H9 (cell line): Measurements from ENCODE around the gene RASSF3. TPM values are rescaled to one million over a fixed set of nuclear protein-coding genes. Genes with fewer than 3 reads are reported as not detected.

Experiments
- DNase-seq: peaks from one replicate; pipeline ENCODE4 v3.0.0-alpha.2; 2017
- H2AFZ ChIP-seq: one replicate; pipeline ENCODE4 v1.6.1; 2013; ENCODE audit warnings: mild to moderate bottlenecking, low read length, control low read depth, moderate library complexity
- H2AK5ac ChIP-seq: 2 replicates; pipeline ENCODE4 v1.6.1; 2013; ENCODE audit warnings: low read length, control low read depth, mixed read lengths; ENCODE audit not compliant: insufficient read length
- H2BK120ac ChIP-seq: one replicate; pipeline ENCODE4 v1.6.1; 2013; ENCODE audit warnings: low read depth, mild to moderate bottlenecking, low read length, control low read depth, inconsistent platforms; ENCODE audit not compliant: poor library complexity, severe bottlenecking
- H2BK12ac ChIP-seq: 2 replicates; pipeline ENCODE4 v1.6.1; 2013; ENCODE audit warnings: low read length, control low read depth, mixed read lengths, low read depth; ENCODE audit not compliant: insufficient read length
- H2BK15ac ChIP-seq: 2 replicates; pipeline ENCODE4 v1.6.1; 2013; ENCODE audit warnings: low read depth, low read length, control low read depth
- H2BK20ac ChIP-seq: one replicate; pipeline ENCODE4 v1.6.1; 2013; ENCODE audit warnings: low read depth, mild to moderate bottlenecking, low read length, control low read depth, inconsistent platforms; ENCODE audit not compliant: poor library complexity, severe bottlenecking
- H2BK5ac ChIP-seq: 2 replicates; pipeline ENCODE4 v1.6.1; 2013; ENCODE audit warnings: low read length, control low read depth, mixed read lengths; ENCODE audit not compliant: insufficient read length
- H3K14ac ChIP-seq: 2 replicates; pipeline ENCODE4 v1.6.1; 2013; ENCODE audit warnings: low read length, control low read depth; ENCODE audit not compliant: insufficient read depth
- H3K18ac ChIP-seq: 2 replicates; pipeline ENCODE4 v1.6.1; 2013; ENCODE audit warnings: low read depth, mild to moderate bottlenecking, mixed read lengths, low read length, control low read depth; ENCODE audit not compliant: insufficient read length
- H3K23ac ChIP-seq: 2 replicates; pipeline ENCODE4 v1.6.1; 2013; ENCODE audit warnings: low read length, control low read depth, mixed read lengths, low read depth; ENCODE audit not compliant: insufficient read length
- H3K23me2 ChIP-seq: 2 replicates; pipeline ENCODE4 v1.6.1; 2013; ENCODE audit warnings: low read depth, mild to moderate bottlenecking, mixed read lengths, low read length, control low read depth; ENCODE audit not compliant: insufficient read length, poor library complexity, severe bottlenecking
- H3K27ac ChIP-seq: 2 replicates; pipeline ENCODE4 v1.5.1; 2013; ENCODE audit warnings: low read length, control low read depth, mixed read lengths, low read depth; ENCODE audit not compliant: insufficient read length
- H3K27me3 ChIP-seq: 2 replicates; pipeline ENCODE4 v1.6.1; 2013; ENCODE audit warnings: low read length, control low read depth, inconsistent platforms; ENCODE audit not compliant: insufficient read depth
- H3K4ac ChIP-seq: 2 replicates; pipeline ENCODE4 v1.6.1; 2013; ENCODE audit warnings: low read depth, mild to moderate bottlenecking, control low read depth, inconsistent platforms, low read length, moderate library complexity
- H3K4me1 ChIP-seq: 2 replicates; pipeline ENCODE4 v1.6.1; 2013; ENCODE audit warnings: low read length, control low read depth, inconsistent platforms; ENCODE audit not compliant: insufficient read depth
- H3K4me2 ChIP-seq: 2 replicates; pipeline ENCODE4 v1.6.1; 2013; ENCODE audit warnings: low read length, control low read depth, mixed read lengths; ENCODE audit not compliant: insufficient read length, insufficient read depth
- H3K56ac ChIP-seq: 2 replicates; pipeline ENCODE4 v1.6.1; 2013; ENCODE audit warnings: low read depth, mild to moderate bottlenecking, mixed read lengths, low read length, control low read depth; ENCODE audit not compliant: insufficient read length
- H3K79me1 ChIP-seq: 2 replicates; pipeline ENCODE4 v1.6.1; 2013; ENCODE audit warnings: low read depth, mild to moderate bottlenecking, moderate library complexity, low read length, control low read depth, inconsistent platforms; ENCODE audit not compliant: insufficient read depth, poor library complexity, severe bottlenecking
- H3K79me2 ChIP-seq: 2 replicates; pipeline ENCODE4 v1.6.1; 2013; ENCODE audit warnings: low read length, control low read depth, inconsistent platforms; ENCODE audit not compliant: insufficient read depth
- H3K9ac ChIP-seq: 2 replicates; pipeline ENCODE4 v1.6.1; 2013; ENCODE audit warnings: low read length, control low read depth, mixed read lengths; ENCODE audit not compliant: insufficient read length; ENCODE audit errors: extremely low read depth
- H3K9me3 ChIP-seq: one replicate; pipeline ENCODE4 v1.6.1; 2013; ENCODE audit warnings: low read depth, low read length, inconsistent platforms; ENCODE audit not compliant: control insufficient read depth
- H3T11ph ChIP-seq: one replicate; pipeline ENCODE4 v1.6.1; 2013; ENCODE audit warnings: mild to moderate bottlenecking, low read length, control low read depth, inconsistent platforms
- H4K20me1 ChIP-seq: one replicate; pipeline ENCODE4 v1.6.1; 2013; ENCODE audit not compliant: control insufficient read depth, insufficient read length, insufficient read depth
- H4K5ac ChIP-seq: 2 replicates; pipeline ENCODE4 v1.6.1; 2013; ENCODE audit warnings: low read depth, mild to moderate bottlenecking, mixed read lengths, low read length, control low read depth; ENCODE audit not compliant: insufficient read length
- H4K8ac ChIP-seq: replicated peaks from 2 replicates; pipeline ENCODE4 v1.6.1; 2013; ENCODE audit warnings: low read length, control low read depth, mixed read lengths, low read depth; ENCODE audit not compliant: insufficient read length
- H4K91ac ChIP-seq: 2 replicates; pipeline ENCODE4 v1.6.1; 2013; ENCODE audit warnings: low read depth, mild to moderate bottlenecking, moderate library complexity, mixed read lengths, low read length, control low read depth; ENCODE audit not compliant: insufficient read length
- H3K27ac Mint-ChIP-seq, 3 experiments: 2 replicates in 2 of 3; 3 replicates in 1 of 3; pipeline ENCODE4 v1.8.0; 2020 to 2021; ENCODE audit warnings: mixed read lengths in 3 of 3, mild to moderate bottlenecking in 1 of 3, moderate library complexity in 1 of 3
- H3K27me3 Mint-ChIP-seq: 2 replicates; pipeline ENCODE4 v1.8.0; 2021; ENCODE audit warnings: low read depth, mild to moderate bottlenecking, moderate library complexity, mixed read lengths
- H3K36me3 Mint-ChIP-seq, 3 experiments: 2 replicates in 2 of 3; 3 replicates in 1 of 3; pipeline ENCODE4 v1.8.0; 2020 to 2021; ENCODE audit warnings: low read depth in 3 of 3, mixed read lengths in 3 of 3; ENCODE audit not compliant: insufficient read depth in 1 of 3
- H3K4me1 Mint-ChIP-seq, 2 experiments: 2 replicates each; pipeline ENCODE4 v1.8.0; 2020; ENCODE audit warnings: mixed read lengths in 2 of 2
- H3K4me3 Mint-ChIP-seq, 2 experiments: 2 replicates in 1 of 2; 3 replicates in 1 of 2; pipeline ENCODE4 v1.8.0; 2020 to 2021; ENCODE audit warnings: mild to moderate bottlenecking in 2 of 2, mixed read lengths in 2 of 2, moderate library complexity in 1 of 2
- H3K9me3 Mint-ChIP-seq, 2 experiments: 2 replicates in 1 of 2; 3 replicates in 1 of 2; pipeline ENCODE4 v1.8.0; 2020; ENCODE audit warnings: mild to moderate bottlenecking in 2 of 2, mixed read lengths in 2 of 2, moderate library complexity in 1 of 2
- WGBS: extraction: QIAGEN DNeasy Blood & Tissue Kit; methylation state at CpG from one replicate; pipeline ENCODE4 v1.1.7; 2013; ENCODE audit warnings: missing lambda C conversion rate, low lambda C conversion rate, mixed read lengths; ENCODE audit not compliant: insufficient read length; ENCODE audit errors: extremely low coverage; 5-methylcytosine and 5-hydroxymethylcytosine counted together
- total RNA-seq: library from RNA; stranded (reverse); gene quantifications from 2 replicates; pipeline ENCODE4 v1.2.1, GENCODE V29; 2021
- TF ChIP-seq, protein P1 (sequence below): fragments of 200-600 bp; sonication (generic); conservative IDR thresholded peaks from 3 replicates; pipeline ENCODE4 v1.8.0; 2021; ENCODE audit warnings: antibody characterized with exemption, mild to moderate bottlenecking

Gene RASSF3
- total RNA-seq, 1 experiment from 2014 or later: 45.1 TPM

DNA sequence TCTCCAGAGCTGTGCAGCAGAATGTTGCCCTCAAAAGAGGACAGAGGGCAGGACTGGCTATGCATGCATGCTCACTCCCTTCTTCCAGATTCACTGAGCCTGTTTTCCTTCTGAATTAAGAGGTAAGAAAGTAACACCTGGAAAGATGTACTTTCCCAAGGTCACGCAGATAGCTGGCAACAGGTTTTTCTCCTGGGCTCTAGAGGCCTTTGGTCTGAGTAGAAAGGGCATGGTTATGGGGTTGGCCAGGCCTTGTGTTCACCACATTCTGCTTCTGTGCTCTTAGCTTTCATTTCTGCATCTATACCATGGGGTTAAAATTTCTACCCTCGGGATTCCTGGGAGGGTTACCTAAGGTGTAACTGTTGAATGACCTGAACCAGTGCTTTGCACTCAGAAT is 57.5 kb downstream of the RASSF3 start:
- H3K4me1 ChIP-seq: peaks cover 14% of the 10 kb centered on the region; the same call in 1 of the 2 replicates
- peak overlapping the region in 2 of 3 experiments; percentile 42 to 56; a peak in 2 of 7 replicates for H3K27ac Mint-ChIP-seq
- no peaks in the 10 kb centered on the region; a peak in 1 of 7 replicates for H3K36me3 Mint-ChIP-seq

More for the DNA sequence above, 57.5 kb downstream of the RASSF3 start:
- no peaks in the 10 kb centered on the region for H4K20me1 ChIP-seq
- H3K4me1 Mint-ChIP-seq: peaks cover 64 to 69% of the 10 kb centered on the region in 2 experiments
- H3K4me3 Mint-ChIP-seq: no peak overlapping the region
- no peak overlapping the region for H4K8ac ChIP-seq
- H3K23ac ChIP-seq: no peak overlapping the region
- H3K27ac ChIP-seq: no peak overlapping the region
- no peak overlapping the region for H3K18ac ChIP-seq
- H3K9me3 Mint-ChIP-seq: no peaks in the 10 kb centered on the region
- H3K27me3 ChIP-seq: no peaks in the 10 kb centered on the region
- H3K4me2 ChIP-seq: peak overlapping the region; percentile 6
- no peak overlapping the region for H4K91ac ChIP-seq
- peaks cover 6% of the 10 kb centered on the region for H3K79me1 ChIP-seq
- no peak overlapping the region for H3K4ac ChIP-seq
- H3K14ac ChIP-seq: no peak overlapping the region
- no peak overlapping the region for H2BK5ac ChIP-seq
- H3K79me2 ChIP-seq: peaks cover 7% of the 10 kb centered on the region; the same call in 1 of the 2 replicates
- H2AK5ac ChIP-seq: no peak overlapping the region
- no peaks in the 10 kb centered on the region for H3K23me2 ChIP-seq
- H2BK15ac ChIP-seq: no peak overlapping the region; the same call in 1 of the 2 replicates
- TF ChIP-seq, protein P1, sequence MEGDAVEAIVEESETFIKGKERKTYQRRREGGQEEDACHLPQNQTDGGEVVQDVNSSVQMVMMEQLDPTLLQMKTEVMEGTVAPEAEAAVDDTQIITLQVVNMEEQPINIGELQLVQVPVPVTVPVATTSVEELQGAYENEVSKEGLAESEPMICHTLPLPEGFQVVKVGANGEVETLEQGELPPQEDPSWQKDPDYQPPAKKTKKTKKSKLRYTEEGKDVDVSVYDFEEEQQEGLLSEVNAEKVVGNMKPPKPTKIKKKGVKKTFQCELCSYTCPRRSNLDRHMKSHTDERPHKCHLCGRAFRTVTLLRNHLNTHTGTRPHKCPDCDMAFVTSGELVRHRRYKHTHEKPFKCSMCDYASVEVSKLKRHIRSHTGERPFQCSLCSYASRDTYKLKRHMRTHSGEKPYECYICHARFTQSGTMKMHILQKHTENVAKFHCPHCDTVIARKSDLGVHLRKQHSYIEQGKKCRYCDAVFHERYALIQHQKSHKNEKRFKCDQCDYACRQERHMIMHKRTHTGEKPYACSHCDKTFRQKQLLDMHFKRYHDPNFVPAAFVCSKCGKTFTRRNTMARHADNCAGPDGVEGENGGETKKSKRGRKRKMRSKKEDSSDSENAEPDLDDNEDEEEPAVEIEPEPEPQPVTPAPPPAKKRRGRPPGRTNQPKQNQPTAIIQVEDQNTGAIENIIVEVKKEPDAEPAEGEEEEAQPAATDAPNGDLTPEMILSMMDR: no peak
- no peak overlapping the region for H4K5ac ChIP-seq
- DNase-seq: no peak
- no peak overlapping the region for H2BK20ac ChIP-seq
- no CpG with 5 or more reads among the region's 2 CpGs for WGBS
- no peak overlapping the region for H2BK12ac ChIP-seq
- no peak overlapping the region for H2AFZ ChIP-seq
- H3K56ac ChIP-seq: no peak overlapping the region
- no peak overlapping the region for H2BK120ac ChIP-seq
- H3T11ph ChIP-seq: no peak overlapping the region
- H3K9me3 ChIP-seq: no peaks in the 10 kb centered on the region
- H3K27me3 Mint-ChIP-seq: no peaks in the 10 kb centered on the region
- H3K9ac ChIP-seq: no peak overlapping the region
